Activated T-cell treated with anti-CD3 and anti-CD28 coated beads, Interleukin-2, amount 50 U/mL, for 72 hours (primary cell): ENCODE measurements around the gene HLA-E. TPM values are rescaled to one million over a fixed set of nuclear protein-coding genes. Genes with fewer than 3 reads are reported as not detected.
A peak's percentile ranks its signal among the peaks of the same experiment; 100 is the strongest.
"Not testable (repeated sequence)": the region's sequence is repeated elsewhere in the genome, so short reads cannot be mapped to it uniquely, and the experiment has no call there.

Experiments
- ATAC-seq, 2 donors: fragments of 150-1000 bp; cut with Tn5 transposase; replicated peaks in 1 of 2; 2 replicates each; pipeline ENCODE4 v1.10.0; 2021; ENCODE audit warnings: moderate library complexity in 2 of 2, mild to moderate bottlenecking in 1 of 2
- DNase-seq, 2 donors: peaks; one replicate each; pipeline ENCODE4 v3.0.0; 2021 to 2022; ENCODE audit warnings: mixed read lengths in 1 of 2
- H3K27ac Mint-ChIP-seq: one replicate; pipeline ENCODE4 v1.8.0; 2022; ENCODE audit warnings: mild to moderate bottlenecking, moderate library complexity, mixed read lengths
- H3K27me3 Mint-ChIP-seq: one replicate; pipeline ENCODE4 v1.8.0; 2022; ENCODE audit warnings: low read depth, mixed read lengths
- H3K36me3 Mint-ChIP-seq, 2 donors: one replicate each; pipeline ENCODE4 v1.8.0; 2022; ENCODE audit warnings: mixed read lengths in 2 of 2, mild to moderate bottlenecking in 1 of 2; ENCODE audit not compliant: insufficient read depth in 2 of 2
- H3K4me1 Mint-ChIP-seq: one replicate; pipeline ENCODE4 v1.8.0; 2022; ENCODE audit warnings: low read depth, mixed read lengths
- H3K4me3 Mint-ChIP-seq, 2 donors: one replicate each; pipeline ENCODE4 v1.8.0; 2022; ENCODE audit warnings: mild to moderate bottlenecking in 2 of 2, mixed read lengths in 2 of 2, moderate library complexity in 2 of 2
- H3K9me3 Mint-ChIP-seq, 2 donors: one replicate each; pipeline ENCODE4 v1.8.0; 2022; ENCODE audit warnings: mixed read lengths in 2 of 2
- total RNA-seq, 2 donors: library from RNA; stranded (reverse); gene quantifications; one replicate each; pipeline ENCODE4 v1.2.3, GENCODE V29; 2022

HLA-E gene
- total RNA-seq, 2 donors from 2014 or later, result 713 to 829 TPM

DNA sequence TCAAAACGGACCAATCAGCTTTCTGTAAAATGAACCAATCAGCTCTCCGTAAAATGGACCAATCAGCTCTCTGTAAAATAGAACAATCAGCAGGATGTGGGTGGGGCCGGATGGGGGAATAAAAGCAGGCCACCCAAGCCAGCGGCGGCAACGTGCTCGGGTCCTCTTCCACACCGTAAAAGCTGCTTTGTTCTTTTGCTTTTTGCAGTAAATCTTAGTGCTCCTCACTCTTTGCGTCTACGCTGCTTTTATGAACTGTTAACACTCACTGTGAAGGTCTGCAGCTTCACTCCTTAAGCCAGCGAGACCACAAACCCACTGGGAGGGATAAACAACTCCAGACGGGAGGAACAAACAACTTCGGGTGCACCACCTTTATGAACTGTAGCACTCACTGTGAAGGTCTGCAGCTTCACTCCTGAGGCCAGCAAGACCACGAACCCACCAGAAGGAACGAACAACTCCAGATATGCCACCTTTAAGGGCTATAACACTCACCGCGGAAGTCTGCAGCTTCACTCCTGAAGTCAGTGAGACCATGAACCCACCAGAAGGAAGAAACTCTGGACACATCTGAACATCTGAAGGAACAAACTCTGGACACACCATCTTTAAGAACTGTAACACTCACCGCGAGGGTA lies 29.3 kb downstream of the HLA-E start:
- Mint-ChIP-seq H3K4me1 (peaks cover 88% of the 10 kb centered on the region), H3K36me3 (peaks cover 16 to 50% of the 10 kb centered on the region in 2 donors), H3K9me3 (peaks cover 7 to 17% of the 10 kb centered on the region in 2 donors), H3K27ac (peak overlapping the region; percentile 34), H3K4me3 (peak overlapping the region; percentile 38 to 40)
- DNase-seq, result peak in 1 of 2 donors; percentile 66
- not testable (repeated sequence) for H3K27me3 Mint-ChIP-seq
- peak in 1 of 2 donors; percentile 8 for ATAC-seq

DNA sequence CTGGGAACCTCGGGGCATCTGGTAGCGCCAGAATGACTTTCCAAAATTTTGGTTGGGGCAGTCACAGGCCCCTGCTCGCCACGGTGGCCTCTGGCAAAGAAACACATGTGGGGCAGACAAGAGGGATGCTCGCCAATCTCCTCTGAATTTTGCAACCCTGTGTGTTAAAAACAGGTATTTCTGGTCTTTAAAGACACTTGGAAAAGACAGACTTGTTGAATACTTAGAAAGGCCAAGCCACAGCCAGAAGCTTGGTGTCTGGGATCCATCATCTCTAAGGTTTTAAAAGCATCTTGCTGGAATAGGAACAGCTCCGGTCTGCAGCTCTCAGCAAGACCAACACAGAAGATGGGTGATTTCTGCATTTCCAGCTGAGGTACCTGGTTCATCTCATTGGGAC lies 31.2 kb downstream of the HLA-E start:
- Mint-ChIP-seq H3K27ac (no peak overlapping the region), H3K27me3 (no peaks in the 10 kb centered on the region), H3K4me1 (peaks cover 77% of the 10 kb centered on the region), H3K9me3 (peaks cover 12 to 18% of the 10 kb centered on the region in 2 donors), H3K36me3 (peaks cover 23 to 63% of the 10 kb centered on the region in 2 donors), H3K4me3 (peak overlapping the region in 1 of 2 donors; percentile 3)
- ATAC-seq (no peak), DNase-seq (no peak)

GRCh38 chr6:30521082-30521481 lies 31.8 kb downstream of the HLA-E start:
- ATAC-seq, H3K27ac Mint-ChIP-seq, H3K27me3 Mint-ChIP-seq, DNase-seq: not testable (repeated sequence)
- Mint-ChIP-seq H3K4me3 (peak overlapping the region in 1 of 2 donors; percentile 36), H3K4me1 (peaks cover 77% of the 10 kb centered on the region), H3K36me3 (peaks cover 23 to 66% of the 10 kb centered on the region in 2 donors), H3K9me3 (peaks cover 12 to 21% of the 10 kb centered on the region in 2 donors)

DNA sequence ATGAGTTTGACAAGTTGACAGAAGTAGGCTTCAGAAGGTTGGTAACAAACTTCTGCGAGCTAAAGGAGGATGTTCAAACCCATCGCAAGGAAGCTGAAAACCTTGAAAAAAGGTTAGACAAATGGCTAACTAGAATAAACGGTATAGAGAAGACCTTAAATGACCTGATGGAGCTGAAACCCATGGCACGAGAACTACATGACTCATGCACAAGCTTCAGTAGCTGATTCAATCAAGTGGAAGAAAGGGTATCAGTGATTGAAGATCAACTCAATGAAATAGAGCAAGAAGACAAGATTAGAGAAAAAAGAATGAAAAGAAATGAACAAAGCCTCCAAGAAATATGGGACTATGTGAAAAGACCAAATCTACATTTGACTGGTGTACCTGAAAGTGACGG lies 32.6 kb downstream of the HLA-E start:
- H3K36me3 Mint-ChIP-seq, result peaks cover 25 to 65% of the 10 kb centered on the region in 2 donors
- peaks cover 75% of the 10 kb centered on the region for H3K4me1 Mint-ChIP-seq
- H3K27ac Mint-ChIP-seq, result peak overlapping the region; percentile 31
- not testable (repeated sequence) for ATAC-seq, DNase-seq, H3K27me3 Mint-ChIP-seq
- peaks cover 12 to 22% of the 10 kb centered on the region in 2 donors for H3K9me3 Mint-ChIP-seq
- H3K4me3 Mint-ChIP-seq, result peak overlapping the region; percentile 9 to 58

DNA sequence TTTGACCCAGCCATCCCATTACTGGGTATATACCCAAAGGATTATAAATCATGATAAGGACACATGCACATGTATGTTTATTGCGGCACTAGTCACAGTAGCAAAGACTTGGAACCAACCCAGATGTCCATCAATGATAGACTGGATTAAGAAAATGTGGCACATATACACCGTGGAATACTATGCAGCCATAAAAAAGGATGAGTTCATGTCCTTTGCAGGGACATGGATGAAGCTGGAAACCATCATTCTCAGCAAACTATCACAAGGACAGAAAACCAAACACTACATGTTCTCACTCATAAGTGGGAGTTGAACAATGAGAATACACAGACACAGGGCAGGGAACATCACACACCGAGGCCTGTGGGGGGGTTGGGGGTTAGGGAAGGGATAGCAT lies 37.1 kb downstream of the HLA-E start:
- ATAC-seq, H3K4me3 Mint-ChIP-seq, H3K27me3 Mint-ChIP-seq, DNase-seq: not testable (repeated sequence)
- Mint-ChIP-seq H3K9me3 (peaks cover 7 to 20% of the 10 kb centered on the region in 2 donors), H3K36me3 (peaks cover 19 to 39% of the 10 kb centered on the region in 2 donors), H3K4me1 (peaks cover 80% of the 10 kb centered on the region), H3K27ac (peak overlapping the region; percentile 8)

GRCh38 chr6:30529349-30529875 lies 40.1 kb downstream of the HLA-E start:
- H3K4me1 Mint-ChIP-seq, result peaks cover 73% of the 10 kb centered on the region
- H3K27me3 Mint-ChIP-seq, H3K9me3 Mint-ChIP-seq: not testable (repeated sequence)
- H3K27ac Mint-ChIP-seq, result peak overlapping the region; percentile 47
- H3K36me3 Mint-ChIP-seq, result peaks cover 6 to 16% of the 10 kb centered on the region in 2 donors
- peak overlapping the region; percentile 29 to 81 for H3K4me3 Mint-ChIP-seq
- ATAC-seq (peak; percentile 75 to 76), DNase-seq (peak; percentile 57 to 74)

DNA sequence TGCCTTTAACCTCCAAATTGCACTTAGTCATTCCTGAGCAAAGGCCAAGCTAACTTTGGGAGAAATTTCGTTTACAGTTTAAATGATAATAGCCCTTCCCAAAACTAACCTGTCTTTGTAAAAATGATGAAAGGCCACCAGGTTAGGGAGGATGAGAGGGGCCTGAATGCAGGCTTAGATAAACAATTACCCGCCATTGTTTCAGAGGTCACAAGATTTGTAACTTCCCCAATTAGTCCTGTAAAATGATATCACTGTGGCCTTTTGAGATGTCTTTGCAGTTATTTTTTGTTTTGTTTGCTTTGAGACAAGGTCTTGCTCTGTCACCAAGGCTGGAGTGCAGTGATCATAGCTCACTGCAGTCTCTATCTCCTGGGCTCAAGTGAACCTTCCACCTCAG lies 40.7 kb downstream of the HLA-E start:
- Mint-ChIP-seq H3K4me3 (peak overlapping the region; percentile 19 to 81), H3K27me3 (no peaks in the 10 kb centered on the region), H3K36me3 (peaks cover 2 to 10% of the 10 kb centered on the region in 2 donors), H3K9me3 (peaks cover 2 to 3% of the 10 kb centered on the region in 2 donors), H3K27ac (peak overlapping the region; percentile 47), H3K4me1 (peaks cover 73% of the 10 kb centered on the region)
- ATAC-seq (no peak), DNase-seq (no peak)

DNA sequence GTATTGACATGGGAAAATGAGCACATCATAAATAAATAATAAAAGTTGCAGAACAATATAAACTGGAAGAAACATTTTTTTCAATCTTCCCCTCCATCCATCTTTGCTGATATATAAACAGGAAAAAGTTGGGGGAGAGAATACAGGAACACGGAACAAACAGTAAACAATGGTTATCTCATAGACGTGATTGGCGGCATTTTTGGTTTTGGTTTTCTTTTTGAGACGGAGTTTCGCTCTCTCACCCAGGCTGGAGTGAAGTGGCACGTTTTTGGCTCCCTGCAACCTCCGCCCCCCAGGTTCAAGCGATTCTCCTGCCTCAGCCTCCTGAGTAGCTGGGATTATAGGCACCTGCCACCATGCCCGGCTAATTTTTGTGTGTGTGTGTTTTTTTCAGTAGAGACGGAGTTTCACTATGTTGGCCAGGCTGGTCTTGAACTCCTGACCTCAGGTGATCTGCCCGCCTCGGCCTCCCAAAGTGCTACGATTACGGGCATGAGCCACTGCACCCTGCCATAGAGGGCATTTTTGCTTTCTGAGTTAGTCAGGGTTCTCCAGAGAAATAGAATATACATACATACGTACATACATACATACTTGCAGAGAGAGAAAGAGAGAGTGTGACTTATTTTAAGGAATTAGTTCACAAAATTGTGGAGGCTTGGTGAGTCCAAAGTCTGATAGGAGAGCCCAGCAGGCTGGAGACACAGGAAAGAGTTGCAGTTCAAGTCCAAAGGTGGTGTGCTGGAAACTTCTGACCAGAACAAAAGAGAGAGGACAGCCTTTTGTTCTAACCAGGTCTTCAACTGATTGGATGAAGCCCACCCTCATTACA lies 44.4 kb downstream of the HLA-E start:
- H3K9me3 Mint-ChIP-seq, result no peaks in the 10 kb centered on the region
- H3K27ac Mint-ChIP-seq, result peak overlapping the region; percentile 82
- H3K4me1 Mint-ChIP-seq, result peaks cover 48% of the 10 kb centered on the region
- DNase-seq (no peak), ATAC-seq (no peak)
- H3K36me3 Mint-ChIP-seq, result peaks cover 0 to 2% of the 10 kb centered on the region in 2 donors
- H3K27me3 Mint-ChIP-seq, result no peaks in the 10 kb centered on the region
- peak overlapping the region; percentile 77 to 88 for H3K4me3 Mint-ChIP-seq

DNA sequence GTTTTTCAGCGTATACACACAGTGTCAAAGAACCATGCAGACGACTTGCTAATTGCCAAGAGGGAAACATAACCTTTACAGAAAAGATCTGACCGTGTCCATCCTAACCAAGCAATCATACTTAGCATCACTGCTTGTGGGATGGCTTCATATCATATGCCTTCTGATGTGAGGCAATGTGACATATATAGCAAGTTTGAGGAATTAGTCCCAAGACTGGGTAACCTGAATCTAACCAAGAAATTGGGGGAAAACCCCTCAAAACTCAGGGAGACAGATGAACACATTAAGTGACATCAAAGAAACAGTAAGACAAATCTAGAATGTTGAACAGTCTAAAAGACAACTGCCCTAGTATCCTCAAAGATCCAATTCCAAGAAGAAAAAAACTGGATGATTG lies 48.6 kb downstream of the HLA-E start:
- Mint-ChIP-seq H3K4me3 (no peak overlapping the region), H3K4me1 (peaks cover 27% of the 10 kb centered on the region), H3K9me3 (no peaks in the 10 kb centered on the region), H3K36me3 (no peaks in the 10 kb centered on the region), H3K27ac (no peak overlapping the region), H3K27me3 (no peaks in the 10 kb centered on the region)
- ATAC-seq, result no peak
- no peak for DNase-seq

- H3K27ac Mint-ChIP-seq, result peak overlapping the region; percentile 5
- H3K36me3 Mint-ChIP-seq, result peaks cover 0 to 1% of the 10 kb centered on the region in 2 donors
- ATAC-seq, result peak; percentile 84 to 85
- peak; percentile 74 to 79 for DNase-seq
- H3K9me3 Mint-ChIP-seq, result no peaks in the 10 kb centered on the region
- peak overlapping the region; percentile 78 to 83 for H3K4me3 Mint-ChIP-seq
- no peaks in the 10 kb centered on the region for H3K27me3 Mint-ChIP-seq
- H3K4me1 Mint-ChIP-seq, result peaks cover 38% of the 10 kb centered on the region
Observed at GRCh38 chr6:30541515-30542403, 52.5 kb downstream of the HLA-E start.

GRCh38 chr6:30542404-30542725 lies 53.1 kb downstream of the HLA-E start:
- peak; percentile 16 to 30 for ATAC-seq
- H3K36me3 Mint-ChIP-seq, result peaks cover 0 to 1% of the 10 kb centered on the region in 2 donors
- peak overlapping the region; percentile 5 for H3K27ac Mint-ChIP-seq
- peaks cover 38% of the 10 kb centered on the region for H3K4me1 Mint-ChIP-seq
- H3K9me3 Mint-ChIP-seq, result no peaks in the 10 kb centered on the region
- H3K27me3 Mint-ChIP-seq, result no peaks in the 10 kb centered on the region
- DNase-seq, result no peak
- H3K4me3 Mint-ChIP-seq, result peak overlapping the region; percentile 78 to 83

DNA sequence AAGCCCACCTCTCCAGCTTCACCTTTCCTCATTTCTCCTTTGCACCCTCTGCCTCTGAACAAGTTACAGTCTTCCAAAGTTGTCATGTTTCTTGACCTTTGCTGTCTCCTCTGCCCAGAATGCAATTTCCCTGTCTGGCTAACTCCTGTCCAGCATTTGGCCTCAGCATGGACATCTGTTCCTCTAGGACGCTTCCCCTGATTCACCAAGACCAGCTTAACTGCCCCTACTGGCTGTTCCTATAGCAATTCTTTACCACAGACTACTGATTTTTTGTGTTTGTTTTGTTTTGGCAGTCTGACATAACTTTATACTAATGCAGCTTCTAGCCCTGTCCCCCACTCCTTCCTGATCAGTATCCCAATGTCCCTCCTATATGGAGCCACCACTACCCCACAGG lies 53.6 kb downstream of the HLA-E start:
- DNase-seq, result no peak
- Mint-ChIP-seq H3K4me3 (peak overlapping the region; percentile 78 to 83), H3K27ac (peak overlapping the region; percentile 10), H3K36me3 (peaks cover 0 to 1% of the 10 kb centered on the region in 2 donors), H3K4me1 (peaks cover 34% of the 10 kb centered on the region), H3K9me3 (no peaks in the 10 kb centered on the region), H3K27me3 (no peaks in the 10 kb centered on the region)
- ATAC-seq, result no peak
